Measurements from ENCODE around the gene TSPYL1.

Gene TSPYL1

GRCh38 chr6:116255246-116255800, 24.4 kb downstream of the TSPYL1 start:
- no peak for DNase-seq

- DNase-seq, result no peak
Observed at GRCh38 chr6:116254297-116255056, 25.3 kb downstream of the TSPYL1 start.

GRCh38 chr6:116253505-116254296, 26.0 kb downstream of the TSPYL1 start, which contains the start of gene TSPYL4:
Gene TSPYL4 (minus strand): TSS chr6:116254075. CDS start chr6:116254008, 67 bp downstream.
- peak; percentile 92 for DNase-seq

GRCh38 chr6:116253188-116253504, 26.6 kb downstream of the TSPYL1 start:
- DNase-seq, result no peak

GRCh38 chr6:116251568-116252384, 28.0 kb downstream of the TSPYL1 start:
- no peak for DNase-seq

- DNase-seq, result no peak
Observed at GRCh38 chr6:116248577-116248976, 31.2 kb downstream of the TSPYL1 start.

- DNase-seq, result no peak
Observed at GRCh38 chr6:116247285-116247684, 32.4 kb downstream of the TSPYL1 start.

GRCh38 chr6:116246089-116246488, 33.6 kb downstream of the TSPYL1 start:
- DNase-seq, result no peak

- DNase-seq, result no peak
Observed at GRCh38 chr6:116244284-116244683, 35.4 kb downstream of the TSPYL1 start.

- no peak for DNase-seq
Observed at GRCh38 chr6:116239856-116240255, 39.9 kb downstream of the TSPYL1 start.

- no peak for DNase-seq
Observed at GRCh38 chr6:116239256-116239655, 40.5 kb downstream of the TSPYL1 start.

- no peak for DNase-seq
Observed at GRCh38 chr6:116238083-116238482, 41.6 kb downstream of the TSPYL1 start.

- no peak for DNase-seq
Observed at GRCh38 chr6:116234689-116235088, 45.0 kb downstream of the TSPYL1 start.

GRCh38 chr6:116229287-116229913, 50.3 kb downstream of the TSPYL1 start:
- peak; percentile 24 for DNase-seq
